Renal cortex interstitium (tissue), 11 donors: Measurements from ENCODE around the gene HPCAL4. TPM values are rescaled to one million over a fixed set of nuclear protein-coding genes. Genes with fewer than 3 reads are reported as not detected.

ENCODE experiments used
- DNase-seq, 11 donors: peaks; one replicate each; pipeline ENCODE4 v3.0.0-alpha.2; 2013; ENCODE audit warnings: low read depth in 9 of 11, low spot score in 4 of 11; ENCODE audit errors: extremely low read depth in 1 of 11
- polyA plus RNA-seq, 3 donors: library from polyadenylated mRNA; unstranded; fragments of 120-200 nt; gene quantifications; one replicate each; pipeline ENCODE4 v1.2.1, GENCODE V29; 2013; ENCODE audit not compliant: insufficient read length in 3 of 3

HPCAL4 gene
- polyA plus RNA-seq, 3 donors = 0.30 to 0.77 (median 0.59) TPM

GRCh38 chr1:39639305-39640130, 51.7 kb downstream of the HPCAL4 start, which contains the start of gene HEYL:
Gene HEYL (minus strand): TSS chr1:39639643. CDS start chr1:39639625, 18 bp downstream.
- DNase-seq = peak in 7 of 11 donors; percentile 52 to 61 (median 57)

- DNase-seq = no peak
These were observed 52.3 kb downstream of the HPCAL4 start for GRCh38 chr1:39638965-39639304.

- DNase-seq = no peak
These were observed 53.9 kb downstream of the HPCAL4 start for GRCh38 chr1:39637361-39637760.

GRCh38 chr1:39635871-39636210, 55.4 kb downstream of the HPCAL4 start:
- no peak for DNase-seq

GRCh38 chr1:39635205-39635870, 55.9 kb downstream of the HPCAL4 start:
- no peak for DNase-seq

GRCh38 chr1:39633422-39633821, 57.8 kb downstream of the HPCAL4 start:
- no peak for DNase-seq

- DNase-seq = peak in 7 of 11 donors; percentile 39 to 73 (median 63)
These were observed 58.4 kb downstream of the HPCAL4 start for GRCh38 chr1:39632682-39633417.

GRCh38 chr1:39632323-39632681, 58.9 kb downstream of the HPCAL4 start:
- no peak for DNase-seq

- DNase-seq = no peak
These were observed 59.6 kb downstream of the HPCAL4 start for GRCh38 chr1:39631361-39632322.

GRCh38 chr1:39628807-39629350, 62.4 kb downstream of the HPCAL4 start:
- DNase-seq = no peak

Other genes starting within 250 kb of the HPCAL4 start
- 1 to 10 TPM in 1 of 3 donors, under 1 TPM in 2; 0.43 to 1.3 (median 0.61) TPM for gene BMP8A, start 199.8 kb downstream of the HPCAL4 start, polyA plus RNA-seq
- gene PABPC4, start 114.6 kb downstream of the HPCAL4 start, polyA plus RNA-seq = 100 to 1,000 TPM; 211 to 250 (median 238) TPM
- gene HEYL, start 51.8 kb downstream of the HPCAL4 start, polyA plus RNA-seq = 10 to 100 TPM; 18.4 to 25.2 (median 21.9) TPM
- gene NT5C1A, start 19.3 kb downstream of the HPCAL4 start, polyA plus RNA-seq = under 1 TPM in 2 of 3 donors, not detected in 1; 0.18 to 0.30 TPM
- gene PPIE, start 47.4 kb upstream of the HPCAL4 start, polyA plus RNA-seq = 10 to 100 TPM; 70.4 to 73.6 (median 73.4) TPM
- 1 to 10 TPM in 1 of 3 donors, under 1 TPM in 2; 0.22 to 1.5 (median 0.33) TPM for gene OXCT2, start 79.9 kb upstream of the HPCAL4 start, polyA plus RNA-seq
- gene BMP8B, start 97.4 kb upstream of the HPCAL4 start, polyA plus RNA-seq = 1 to 10 TPM; 1.9 to 5.1 (median 2.1) TPM
- gene TRIT1, start 192.1 kb upstream of the HPCAL4 start, polyA plus RNA-seq = 10 to 100 TPM; 27.9 to 49.1 (median 40.1) TPM
- gene MYCL, start 210.5 kb upstream of the HPCAL4 start, polyA plus RNA-seq = 1 to 10 TPM; 7.5 to 8.4 (median 8.1) TPM